Peyer's patch (tissue), 4 donors: ENCODE results near the gene GPD2. TPM values are rescaled to one million over a fixed set of nuclear protein-coding genes. Genes with fewer than 3 reads are reported as not detected.
A peak's percentile ranks its signal among the peaks of the same experiment; 100 is the strongest.

Experiments used
- DNase-seq, 3 donors: peaks; one replicate each; pipeline ENCODE4 v3.0.0-alpha.2; 2017 to 2019
- H3K27ac ChIP-seq, 4 donors: fragments of 200-600 bp; sonication (generic); one replicate each; pipeline ENCODE4 v1.5.1; 2016 to 2019
- H3K27me3 ChIP-seq, 2 donors: fragments of 200-600 bp; sonication (generic); one replicate each; pipeline ENCODE4 v1.5.1; 2019
- H3K36me3 ChIP-seq, 3 donors: fragments of 200-600 bp; sonication (generic); one replicate each; pipeline ENCODE4 v1.5.1; 2016 to 2019
- H3K4me1 ChIP-seq, 4 donors: fragments of 200-600 bp; sonication (generic); one replicate each; pipeline ENCODE4 v1.5.1; 2016 to 2019
- H3K4me3 ChIP-seq, 4 donors: fragments of 200-600 bp; sonication (generic); 1 replicate in 3 of 4; 2 replicates in 1 of 4; pipeline ENCODE4 v1.5.1; 2016 to 2019; ENCODE audit warnings: mild to moderate bottlenecking in 1 of 4
- H3K9me3 ChIP-seq, 4 donors: fragments of 200-600 bp; sonication (generic); one replicate each; pipeline ENCODE4 v1.5.1; 2016 to 2019; ENCODE audit warnings: mild to moderate bottlenecking in 1 of 4
- POLR2A ChIP-seq, 2 donors: fragments of 450-650 bp; IDR thresholded peaks; one replicate each; pipeline ENCODE4 v1.5.1; 2017; ENCODE audit warnings: antibody characterized with exemption in 2 of 2, mild to moderate bottlenecking in 2 of 2, moderate library complexity in 2 of 2
- total RNA-seq, 4 donors: library from RNA; depleted of rRNA; stranded (reverse); fragments of >200 nt; gene quantifications; one replicate each; pipeline ENCODE4 v1.1.0, GENCODE V29; 2016
- TF ChIP-seq, protein P1 (sequence below), 6 experiments: fragments of 450-650 bp in 4 of 6; fragments of 200-600 bp in 2 of 6; sonication (generic) in 1 of 6; IDR thresholded peaks; one replicate each; pipeline ENCODE4 v1.5.1; 2017 to 2019; ENCODE audit warnings: antibody characterized with exemption in 6 of 6, mild to moderate bottlenecking in 3 of 6, moderate library complexity in 1 of 6

GPD2 gene
- total RNA-seq, 4 donors from 2014 or later: 50.3 to 125 (median 83.4) TPM

GRCh38 chr2:156476850-156477206 is 40.6 kb downstream of the GPD2 start:
- no peaks in the 10 kb centered on the region for H3K9me3 ChIP-seq
- TF ChIP-seq, protein P1, sequence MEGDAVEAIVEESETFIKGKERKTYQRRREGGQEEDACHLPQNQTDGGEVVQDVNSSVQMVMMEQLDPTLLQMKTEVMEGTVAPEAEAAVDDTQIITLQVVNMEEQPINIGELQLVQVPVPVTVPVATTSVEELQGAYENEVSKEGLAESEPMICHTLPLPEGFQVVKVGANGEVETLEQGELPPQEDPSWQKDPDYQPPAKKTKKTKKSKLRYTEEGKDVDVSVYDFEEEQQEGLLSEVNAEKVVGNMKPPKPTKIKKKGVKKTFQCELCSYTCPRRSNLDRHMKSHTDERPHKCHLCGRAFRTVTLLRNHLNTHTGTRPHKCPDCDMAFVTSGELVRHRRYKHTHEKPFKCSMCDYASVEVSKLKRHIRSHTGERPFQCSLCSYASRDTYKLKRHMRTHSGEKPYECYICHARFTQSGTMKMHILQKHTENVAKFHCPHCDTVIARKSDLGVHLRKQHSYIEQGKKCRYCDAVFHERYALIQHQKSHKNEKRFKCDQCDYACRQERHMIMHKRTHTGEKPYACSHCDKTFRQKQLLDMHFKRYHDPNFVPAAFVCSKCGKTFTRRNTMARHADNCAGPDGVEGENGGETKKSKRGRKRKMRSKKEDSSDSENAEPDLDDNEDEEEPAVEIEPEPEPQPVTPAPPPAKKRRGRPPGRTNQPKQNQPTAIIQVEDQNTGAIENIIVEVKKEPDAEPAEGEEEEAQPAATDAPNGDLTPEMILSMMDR (IDR thresholded peaks at IDR 0.05): no peak
- no peak for TF ChIP-seq POLR2A (IDR thresholded peaks at IDR 0.05)

DNA sequence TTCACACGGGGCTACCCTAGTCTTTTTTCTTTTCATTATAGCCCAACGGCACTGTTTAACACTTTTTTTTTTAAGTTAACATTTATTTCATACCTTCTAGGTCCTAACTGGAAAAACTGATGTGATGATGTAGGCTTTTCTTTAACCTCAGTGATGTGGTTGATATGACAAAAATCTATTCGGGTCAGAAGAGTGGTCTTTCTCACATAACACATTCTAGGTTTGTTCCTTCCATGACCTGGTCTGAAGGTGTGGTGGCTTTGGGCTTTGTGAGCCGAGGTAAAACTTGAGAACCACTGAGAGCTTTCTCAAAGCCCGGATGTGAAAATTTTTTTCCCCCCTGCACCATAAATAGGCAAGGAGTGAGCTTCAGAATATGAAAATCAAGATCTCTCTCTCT is 44.2 kb downstream of the GPD2 start:
- Histone ChIP-seq H3K9me3 (no peaks in the 10 kb centered on the region), H3K4me1 (no peaks in the 10 kb centered on the region), H3K27ac (no peak overlapping the region), H3K4me3 (no peak overlapping the region), H3K36me3 (peaks cover 0 to 5% (median 0%) of the 10 kb centered on the region in 3 donors), H3K27me3 (no peaks in the 10 kb centered on the region)
- no peak for TF ChIP-seq POLR2A (IDR thresholded peaks at IDR 0.05)
- TF ChIP-seq, protein P1 (IDR thresholded peaks at IDR 0.05): no peak
- DNase-seq: no peak

More at GRCh38 chr2:156476850-156477206, 40.6 kb downstream of the GPD2 start:
- no peaks in the 10 kb centered on the region for H3K4me1 ChIP-seq
- H3K4me3 ChIP-seq: no peak overlapping the region
- H3K36me3 ChIP-seq: peaks cover 0 to 5% (median 0%) of the 10 kb centered on the region in 3 donors
- no peak for DNase-seq
- H3K27ac ChIP-seq: peak overlapping the region in 1 of 4 donors; percentile 12
- H3K27me3 ChIP-seq: no peaks in the 10 kb centered on the region

- TF ChIP-seq POLR2A (IDR thresholded peaks at IDR 0.05): no peak
- TF ChIP-seq, protein P1 (IDR thresholded peaks at IDR 0.05): no peak
- Histone ChIP-seq H3K27ac (no peak overlapping the region), H3K4me1 (no peaks in the 10 kb centered on the region), H3K4me3 (no peak overlapping the region), H3K27me3 (no peaks in the 10 kb centered on the region), H3K9me3 (no peaks in the 10 kb centered on the region), H3K36me3 (peaks cover 0 to 5% (median 0%) of the 10 kb centered on the region in 3 donors)
- no peak for DNase-seq
Observed at GRCh38 chr2:156481312-156481711, 45.1 kb downstream of the GPD2 start.

DNA sequence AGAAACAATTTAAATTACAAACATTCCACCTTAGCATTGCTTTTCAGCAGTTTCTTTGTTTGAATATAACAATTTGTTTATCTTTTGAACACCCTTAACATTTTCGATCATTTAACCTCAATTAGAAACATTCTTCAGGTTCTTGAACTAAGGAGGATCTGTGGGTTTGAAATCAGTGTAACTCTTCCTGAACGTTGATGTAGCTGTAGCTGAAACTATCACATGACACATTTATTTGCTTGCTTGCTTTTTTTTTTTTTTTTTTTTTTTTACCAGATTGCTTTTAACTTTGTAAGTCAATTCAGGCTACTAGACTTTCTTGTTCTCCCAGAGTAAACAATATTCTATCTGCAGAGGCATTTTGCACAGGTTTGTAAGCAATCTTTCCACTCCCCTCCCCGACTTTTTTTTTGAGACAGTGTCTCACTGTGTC is 47.6 kb downstream of the GPD2 start:
- Histone ChIP-seq H3K9me3 (no peaks in the 10 kb centered on the region), H3K4me1 (no peaks in the 10 kb centered on the region), H3K36me3 (no peaks in the 10 kb centered on the region), H3K27me3 (no peaks in the 10 kb centered on the region), H3K4me3 (no peak overlapping the region), H3K27ac (no peak overlapping the region)
- TF ChIP-seq POLR2A (IDR thresholded peaks at IDR 0.05): no peak
- TF ChIP-seq, protein P1 (IDR thresholded peaks at IDR 0.05): no peak
- DNase-seq: no peak

DNA sequence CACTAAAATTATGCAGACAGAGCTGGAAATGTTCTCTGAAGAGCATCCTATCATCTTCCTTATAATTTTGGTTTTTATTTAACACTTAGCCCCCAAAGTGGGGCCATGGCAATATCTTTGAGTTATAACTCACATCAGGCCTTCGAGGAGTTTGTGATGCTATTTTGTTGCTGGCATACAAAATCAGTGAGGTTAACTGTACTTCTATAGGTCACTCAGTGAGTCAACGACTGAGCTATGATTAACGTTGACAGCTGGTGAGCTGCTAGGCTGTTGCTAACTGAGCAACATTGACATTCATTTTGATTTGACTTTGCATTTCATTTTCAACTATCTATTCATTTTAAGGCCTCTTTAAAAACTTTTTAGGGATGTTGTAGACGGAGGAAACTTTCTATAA is 50.0 kb downstream of the GPD2 start:
- DNase-seq: no peak
- Histone ChIP-seq H3K36me3 (no peaks in the 10 kb centered on the region), H3K27me3 (no peaks in the 10 kb centered on the region), H3K9me3 (no peaks in the 10 kb centered on the region), H3K4me1 (no peaks in the 10 kb centered on the region), H3K4me3 (no peak overlapping the region), H3K27ac (no peak overlapping the region)
- TF ChIP-seq POLR2A (IDR thresholded peaks at IDR 0.05): no peak
- TF ChIP-seq, protein P1 (IDR thresholded peaks at IDR 0.05): no peak

DNA sequence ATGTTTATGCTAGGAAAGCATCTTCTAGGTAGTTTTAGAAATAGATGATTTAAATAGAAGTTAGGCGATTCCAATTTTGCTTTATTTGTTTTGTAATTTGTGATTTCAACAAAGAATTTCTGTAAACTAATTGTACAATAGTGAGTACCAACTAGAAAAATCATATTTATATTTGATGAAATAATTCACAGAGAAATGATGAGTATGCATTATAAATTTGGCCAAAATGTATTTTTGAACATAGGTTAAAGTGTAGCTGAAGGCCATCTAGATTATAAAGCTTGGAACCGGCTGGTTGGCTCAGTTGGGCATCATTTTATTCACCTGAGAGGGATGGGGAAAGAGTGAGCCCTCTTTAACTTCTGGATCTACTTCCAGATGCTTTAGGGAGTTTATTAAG is 50.4 kb downstream of the GPD2 start:
- no peaks in the 10 kb centered on the region for H3K9me3 ChIP-seq
- no peaks in the 10 kb centered on the region for H3K36me3 ChIP-seq
- H3K27me3 ChIP-seq: no peaks in the 10 kb centered on the region
- no peak overlapping the region for H3K4me3 ChIP-seq
- no peak for TF ChIP-seq POLR2A (IDR thresholded peaks at IDR 0.05)
- TF ChIP-seq, protein P1 (IDR thresholded peaks at IDR 0.05): no peak
- DNase-seq: no peak
- H3K4me1 ChIP-seq: no peaks in the 10 kb centered on the region
- no peak overlapping the region for H3K27ac ChIP-seq
